DMS 273 (cell line): ENCODE measurements around the gene EIF4E1B.
A peak's percentile ranks its signal among the peaks of the same experiment; 100 is the strongest.

Experiments used
- DNase-seq: peaks from one replicate; lab custom pipeline; 2025; ENCODE audit not compliant: unreplicated experiment; lab: John Stamatoyannopoulos, UW

The EIF4E1B gene

DNA sequence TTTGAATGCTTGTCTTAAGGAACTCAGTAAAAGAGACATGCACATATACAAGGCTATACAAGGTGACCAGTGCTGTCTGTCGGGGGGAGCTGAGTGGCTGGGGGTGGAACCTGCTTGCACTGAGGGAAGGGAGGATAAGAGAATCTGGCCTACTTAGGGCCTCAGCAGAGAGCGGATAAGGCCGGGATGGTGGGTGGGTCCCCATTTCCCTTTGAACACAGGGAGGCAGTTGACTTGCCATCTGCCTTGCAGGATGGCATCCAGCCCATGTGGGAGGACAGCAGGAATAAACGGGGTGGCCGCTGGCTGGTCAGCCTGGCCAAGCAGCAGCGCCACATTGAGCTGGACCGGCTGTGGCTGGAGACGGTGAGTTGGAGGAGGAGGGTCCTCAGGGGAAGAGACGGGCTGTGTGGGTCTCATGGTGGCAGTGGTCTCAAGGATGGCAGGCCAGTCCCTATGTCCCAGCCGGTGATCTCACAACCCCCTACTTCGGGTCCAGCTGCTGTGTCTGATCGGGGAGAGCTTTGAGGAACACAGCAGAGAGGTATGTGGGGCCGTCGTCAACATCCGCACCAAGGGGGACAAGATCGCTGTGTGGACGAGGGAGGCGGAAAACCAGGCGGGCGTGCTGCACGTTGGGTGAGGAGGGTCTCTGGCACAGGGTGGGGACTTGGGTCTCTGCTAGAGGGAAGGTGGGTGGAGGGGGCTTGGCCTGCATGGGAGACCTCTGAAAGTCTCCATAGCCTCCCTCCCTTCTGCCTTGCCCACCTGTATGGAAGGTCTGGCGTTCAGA is 14.6 kb downstream of the EIF4E1B start:
- DNase-seq: peak; percentile 49

DNA sequence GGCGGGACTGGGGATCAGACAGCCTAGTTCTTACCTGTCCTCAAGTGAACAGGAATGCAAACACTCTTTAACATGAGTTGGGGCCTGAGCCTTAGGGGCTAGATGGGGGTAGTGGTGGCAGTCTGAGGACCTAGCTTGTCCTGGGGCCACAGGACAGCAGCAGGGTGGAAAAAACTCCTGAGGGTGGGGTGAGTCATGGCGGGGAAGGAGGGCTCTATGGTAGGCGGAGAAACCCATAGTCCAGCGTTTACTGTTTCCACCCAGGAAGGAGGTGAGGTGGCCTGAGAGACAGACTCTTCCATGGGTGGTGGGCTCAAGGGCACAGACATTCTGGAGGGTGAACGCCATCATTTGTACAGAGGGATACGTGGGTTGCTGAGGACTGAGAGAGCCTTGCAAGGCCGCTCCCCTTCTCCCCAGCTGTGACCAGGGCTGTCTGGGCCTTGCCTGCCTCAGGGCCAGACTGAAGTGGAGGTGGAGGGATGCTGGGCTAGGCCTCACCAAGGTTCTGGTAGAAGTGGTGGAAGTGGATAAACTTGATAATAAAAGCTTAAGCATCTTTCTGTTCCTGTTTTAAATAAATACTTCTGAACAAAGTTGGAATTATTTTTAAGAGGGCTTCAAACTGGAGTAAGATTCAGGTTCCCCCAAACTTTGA is 15.7 kb downstream of the EIF4E1B start:
- DNase-seq: no peak

DNA sequence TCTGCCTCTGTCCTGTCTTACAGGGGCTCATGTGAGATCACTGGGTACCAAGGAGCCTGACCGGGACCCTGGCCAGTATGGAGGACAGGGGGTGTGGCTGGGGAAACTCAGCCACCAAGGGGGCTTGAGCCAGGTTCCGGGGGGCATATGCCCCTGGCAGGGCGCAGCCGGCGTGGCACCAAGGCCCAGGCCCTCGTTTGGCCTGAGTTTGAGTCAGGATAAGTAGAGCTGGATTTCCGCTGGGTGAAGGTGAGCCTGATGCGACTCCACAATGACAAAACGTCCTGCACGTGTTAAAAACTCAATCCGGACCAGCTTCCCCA is 16.2 kb downstream of the EIF4E1B start:
- DNase-seq: no peak

DNA sequence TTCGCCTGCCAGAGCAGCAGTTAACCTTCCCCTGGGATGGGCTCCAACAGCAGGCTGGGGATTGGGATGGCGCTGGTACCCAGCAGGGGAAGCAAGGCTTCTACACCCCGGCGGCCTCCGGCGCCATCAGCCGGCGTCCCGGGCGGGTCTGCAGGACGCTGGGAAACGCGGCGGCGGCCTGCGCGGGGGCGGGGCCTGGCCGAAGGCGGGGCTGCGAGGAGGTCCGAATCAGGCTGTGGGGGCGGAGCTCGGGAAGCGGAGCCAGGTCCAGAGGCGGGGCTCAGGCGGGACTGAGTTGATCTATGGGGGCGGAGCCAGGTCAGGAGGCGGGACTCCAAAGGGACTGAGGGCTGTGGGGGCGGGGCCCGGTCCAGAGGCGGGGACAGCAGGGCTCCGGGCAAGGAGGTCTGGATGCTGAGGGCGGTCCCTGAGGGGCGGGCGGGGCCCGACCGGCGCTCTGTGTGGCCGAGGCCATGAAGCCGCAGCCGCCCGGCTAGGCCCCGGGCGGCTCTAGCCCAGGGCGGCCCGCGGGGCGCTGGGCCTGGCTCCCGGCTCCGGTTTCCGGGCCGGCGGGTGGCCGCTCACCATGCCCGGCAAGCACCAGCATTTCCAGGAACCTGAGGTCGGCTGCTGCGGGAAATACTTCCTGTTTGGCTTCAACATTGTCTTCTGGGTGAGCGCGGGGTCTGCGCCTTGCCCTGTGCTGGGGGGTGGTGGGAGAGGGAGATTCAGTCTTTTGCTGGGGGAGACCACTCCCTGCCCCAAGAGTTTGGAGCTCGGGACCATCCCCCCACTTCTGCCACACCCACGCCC is 16.8 kb downstream of the EIF4E1B start, which contains the start of gene TSPAN17:
TSPAN17 (plus strand) TSS at position 455 of the 813 bp plus-strand sequence; CDS start at position 587, 132 bp downstream.
- DNase-seq: peak; percentile 100

DNA sequence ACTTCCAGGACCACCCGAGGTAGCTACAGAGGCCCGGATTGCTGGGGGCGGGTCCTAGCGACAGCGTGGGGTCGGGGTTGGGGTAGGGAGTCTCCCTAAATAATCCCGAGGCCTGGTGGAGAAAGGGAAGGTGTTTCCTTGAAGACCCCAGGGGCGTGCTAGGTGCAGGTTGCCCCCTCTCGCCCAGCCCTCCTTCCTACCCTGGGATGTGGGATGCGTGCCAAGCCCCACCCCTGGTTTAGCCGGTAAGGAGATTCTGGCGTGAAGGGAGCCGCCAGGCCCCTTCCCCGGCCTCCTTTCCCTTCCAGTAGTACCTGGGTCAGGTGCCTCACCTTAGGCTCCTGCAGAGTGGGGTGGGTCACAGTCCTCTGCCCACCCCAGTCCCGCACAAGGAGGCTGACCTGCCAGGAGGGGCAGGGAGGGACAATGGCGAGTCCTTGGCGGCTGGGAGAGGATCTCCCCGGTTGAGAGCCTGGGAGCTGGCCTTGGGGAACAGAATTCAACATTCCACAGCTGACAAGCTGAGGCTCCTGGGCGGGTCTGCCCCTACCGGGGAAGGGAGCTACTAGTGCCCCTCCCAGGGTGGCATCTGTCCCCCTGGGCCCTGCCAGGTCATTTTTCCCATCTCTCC is 17.5 kb downstream of the EIF4E1B start:
- peak; percentile 79 for DNase-seq

DNA sequence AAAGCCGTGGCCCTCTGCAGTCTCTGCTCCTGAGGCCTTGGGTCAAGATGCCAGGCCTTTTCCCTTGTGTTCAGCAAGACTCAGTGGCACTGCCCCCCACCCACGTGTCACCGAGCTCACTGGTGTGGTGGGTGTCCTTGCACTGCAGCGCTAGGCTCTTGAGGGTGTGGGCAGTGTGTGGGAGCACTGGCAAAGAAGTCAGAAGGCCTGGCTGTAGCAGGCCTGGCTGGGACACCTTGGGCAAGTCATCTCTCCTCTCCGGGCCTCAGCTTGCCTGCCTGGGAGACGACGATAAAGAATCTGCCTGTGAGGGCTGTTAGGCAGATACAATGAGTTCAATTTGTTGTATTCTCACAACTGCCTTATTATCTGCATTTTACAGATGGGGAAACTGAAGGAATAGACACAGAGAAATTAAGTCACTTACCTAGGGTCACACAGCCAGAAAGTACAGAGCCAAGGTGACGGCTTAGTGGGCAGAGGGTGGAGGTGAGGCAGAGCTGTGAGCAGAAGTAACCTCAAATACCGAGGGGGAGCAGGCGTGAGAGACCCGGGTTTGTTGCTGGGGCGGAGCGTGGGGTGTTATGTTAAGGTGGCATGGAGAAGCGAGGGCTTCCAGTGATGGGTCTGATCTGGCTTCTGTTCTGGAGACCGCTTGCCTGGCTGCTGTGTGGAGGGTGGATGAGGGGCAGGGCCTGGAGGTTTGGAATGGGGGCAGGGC is 18.2 kb downstream of the EIF4E1B start:
- DNase-seq: no peak

DNA sequence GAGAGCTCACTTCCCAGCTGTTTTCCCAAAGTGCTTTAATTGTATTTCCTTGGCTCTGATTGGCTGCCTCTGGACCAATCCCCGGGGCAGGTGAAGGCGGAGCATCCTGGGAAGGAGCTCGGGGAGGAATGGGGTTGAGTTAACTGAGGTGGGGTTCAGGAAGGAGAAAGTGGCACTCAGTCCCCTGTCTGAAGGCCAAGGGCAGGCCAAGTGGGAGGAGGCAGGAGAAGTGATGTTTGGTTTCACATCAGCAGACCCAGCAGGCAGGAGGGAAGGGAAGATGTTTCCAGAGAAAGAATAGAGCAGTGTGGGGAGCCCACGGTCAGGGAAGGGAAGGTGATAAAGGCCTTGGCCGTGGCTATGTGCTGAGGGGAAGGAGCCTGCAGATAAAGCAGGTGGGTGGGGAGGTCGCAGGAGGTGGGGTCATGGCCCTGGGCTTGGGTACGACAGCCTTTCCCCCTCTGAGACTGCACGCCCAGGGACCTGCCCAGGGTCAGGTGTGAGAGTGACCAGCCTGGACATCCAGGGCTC is 19.9 kb downstream of the EIF4E1B start:
- peak; percentile 67 for DNase-seq

DNA sequence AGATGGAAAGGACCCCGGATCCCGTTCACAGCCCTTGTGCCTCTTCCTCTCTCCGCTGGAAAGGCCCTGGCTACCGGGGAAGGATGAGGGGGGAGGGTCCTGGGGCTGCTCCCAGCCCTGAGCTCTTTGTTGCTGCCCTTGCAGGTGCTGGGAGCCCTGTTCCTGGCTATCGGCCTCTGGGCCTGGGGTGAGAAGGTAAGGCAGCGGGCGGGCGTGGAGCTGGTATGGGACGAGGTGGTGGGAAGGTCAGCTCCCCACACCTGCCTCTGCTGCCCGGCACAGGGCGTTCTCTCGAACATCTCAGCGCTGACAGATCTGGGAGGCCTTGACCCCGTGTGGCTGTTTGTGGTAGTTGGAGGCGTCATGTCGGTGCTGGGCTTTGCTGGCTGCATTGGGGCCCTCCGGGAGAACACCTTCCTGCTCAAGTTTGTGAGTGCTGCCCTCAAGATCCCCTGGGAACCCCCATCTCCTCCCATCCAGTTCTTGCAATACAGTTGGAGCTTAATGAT is 21.1 kb downstream of the EIF4E1B start:
- DNase-seq: peak; percentile 75

DNA sequence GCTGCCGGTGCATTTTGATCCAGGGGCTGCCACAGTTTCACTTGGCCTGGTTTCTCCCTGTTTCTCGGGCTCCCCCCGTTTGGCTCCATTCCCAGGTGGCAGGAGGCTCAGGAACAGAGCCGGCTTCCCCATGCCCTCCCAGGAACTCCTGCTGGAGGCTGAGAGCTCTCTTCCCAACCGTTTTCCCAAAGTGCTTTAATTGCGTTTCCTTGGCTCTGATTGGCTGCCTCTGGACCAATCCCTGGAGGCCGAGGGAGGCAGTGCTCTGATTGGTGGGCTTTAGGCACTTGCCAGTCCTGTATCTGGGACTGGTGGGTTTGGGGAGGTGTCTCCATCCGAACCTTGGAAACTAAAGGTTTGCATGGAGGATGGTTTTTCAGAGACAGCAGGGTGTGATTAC is 21.7 kb downstream of the EIF4E1B start:
- peak; percentile 96 for DNase-seq

DNA sequence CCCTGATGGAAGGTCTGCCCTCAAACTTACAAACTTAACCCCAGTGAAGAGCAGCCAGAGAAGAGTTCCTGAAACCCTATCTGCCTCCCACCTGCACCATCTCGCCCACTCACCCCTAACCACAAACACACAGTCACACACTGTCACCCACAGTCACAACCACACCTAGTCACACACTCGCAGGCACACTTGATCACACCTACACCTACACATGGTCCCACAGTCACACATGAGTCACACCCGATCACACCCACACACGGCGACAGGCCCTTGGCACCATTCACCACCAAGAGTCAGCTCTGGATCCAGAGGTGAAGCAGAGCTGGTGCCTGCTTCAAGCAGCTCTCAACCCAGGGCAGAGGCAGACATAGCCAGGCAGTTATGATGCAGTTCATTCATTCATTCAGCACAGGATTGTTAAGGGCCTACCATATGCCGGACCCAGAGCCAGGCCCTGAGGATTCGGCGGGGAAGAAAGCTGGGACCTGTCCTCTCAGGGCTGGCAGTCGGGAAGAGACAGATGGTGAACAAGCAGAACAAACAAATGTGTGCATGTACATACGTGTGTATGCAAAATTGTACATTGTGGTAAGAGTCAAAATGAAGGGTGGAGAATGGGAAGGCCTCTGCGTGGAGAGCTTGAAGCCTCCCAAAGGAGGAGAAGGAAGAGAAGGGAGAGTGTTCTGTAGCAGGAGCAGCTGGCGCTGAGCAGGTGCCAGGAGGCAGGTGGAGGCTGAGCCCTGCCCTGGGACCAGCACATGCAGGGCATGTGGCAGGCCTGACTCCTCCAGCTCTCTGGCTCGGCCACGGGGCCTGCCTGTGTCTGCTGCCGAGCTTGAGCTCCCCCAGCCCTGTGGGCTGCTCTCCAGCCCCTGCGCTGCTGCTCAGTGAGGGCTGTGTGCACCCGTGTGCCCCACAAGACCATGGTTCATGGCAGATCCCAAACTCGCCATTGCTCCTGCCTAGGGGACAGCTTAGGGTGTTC is 23.2 kb downstream of the EIF4E1B start:
- DNase-seq: peak; percentile 93

DNA sequence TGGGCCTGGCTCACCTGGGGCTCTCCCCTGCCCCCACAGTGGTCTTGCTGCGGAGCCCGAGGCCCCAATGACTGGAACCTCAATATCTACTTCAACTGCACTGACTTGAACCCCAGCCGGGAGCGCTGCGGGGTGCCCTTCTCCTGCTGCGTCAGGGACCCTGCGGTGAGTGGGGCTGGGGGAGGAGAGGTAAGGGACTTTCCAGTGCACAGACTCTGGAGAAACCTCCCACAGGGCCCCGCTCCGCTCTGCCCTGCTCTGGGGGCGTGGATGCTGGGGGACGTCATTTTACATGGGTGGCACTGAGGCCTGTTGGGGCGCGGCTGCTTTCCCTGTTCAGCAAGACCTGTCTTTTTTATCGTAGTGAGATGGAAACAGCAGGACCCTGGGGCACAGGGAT is 24.4 kb downstream of the EIF4E1B start:
- no peak for DNase-seq

DNA sequence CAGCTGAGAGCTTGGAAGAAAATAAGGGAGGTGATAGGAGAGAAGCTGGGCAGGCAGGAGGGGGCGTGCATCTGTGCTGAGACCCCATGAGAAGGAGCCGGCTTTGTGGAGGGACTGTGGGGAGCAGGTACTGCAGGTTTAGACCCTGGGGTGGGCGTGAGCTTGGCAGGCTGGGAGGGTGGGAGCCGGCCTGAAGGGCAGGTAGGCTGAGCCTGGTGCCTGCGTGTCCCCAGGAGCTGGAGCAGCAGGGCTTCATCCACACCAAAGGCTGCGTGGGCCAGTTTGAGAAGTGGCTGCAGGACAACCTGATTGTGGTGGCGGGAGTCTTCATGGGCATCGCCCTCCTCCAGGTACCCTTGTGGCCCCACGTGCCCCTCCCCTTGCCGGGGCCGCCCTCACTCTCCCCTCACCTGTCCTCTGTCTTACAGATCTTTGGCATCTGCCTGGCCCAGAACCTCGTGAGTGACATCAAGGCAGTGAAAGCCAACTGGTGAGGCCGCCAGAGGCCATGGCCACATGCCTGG is 26.1 kb downstream of the EIF4E1B start:
- DNase-seq: no peak

DNA sequence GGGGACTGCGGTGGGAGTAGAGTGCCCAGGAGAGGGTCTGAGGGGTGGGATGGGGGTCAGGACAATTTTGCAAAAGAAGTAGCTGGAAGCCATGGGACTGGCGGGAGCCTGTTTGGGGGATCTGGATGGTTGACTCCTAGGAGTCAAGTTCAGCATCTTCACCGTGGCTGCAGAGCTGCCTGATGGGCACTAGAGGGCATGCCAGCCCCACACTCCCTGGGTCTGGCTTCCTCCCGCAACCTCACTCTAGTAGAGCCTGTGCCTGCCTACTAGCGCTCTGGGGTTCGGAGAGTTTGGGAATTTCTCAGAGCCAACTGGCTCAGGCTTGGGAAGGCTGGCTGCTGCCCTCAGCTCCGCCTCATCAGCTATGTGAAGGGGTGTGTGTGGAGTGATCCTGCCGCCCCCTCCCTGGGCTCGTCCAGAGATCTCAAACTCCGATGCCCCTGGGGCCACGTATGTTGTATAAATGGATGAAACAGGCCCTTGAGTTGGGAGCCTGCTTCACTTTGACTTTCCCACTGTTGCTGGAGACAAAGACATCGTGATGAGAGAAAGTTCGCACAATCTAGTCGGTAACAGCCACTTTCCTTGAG is 27.6 kb downstream of the EIF4E1B start:
- DNase-seq: peak; percentile 91

DNA sequence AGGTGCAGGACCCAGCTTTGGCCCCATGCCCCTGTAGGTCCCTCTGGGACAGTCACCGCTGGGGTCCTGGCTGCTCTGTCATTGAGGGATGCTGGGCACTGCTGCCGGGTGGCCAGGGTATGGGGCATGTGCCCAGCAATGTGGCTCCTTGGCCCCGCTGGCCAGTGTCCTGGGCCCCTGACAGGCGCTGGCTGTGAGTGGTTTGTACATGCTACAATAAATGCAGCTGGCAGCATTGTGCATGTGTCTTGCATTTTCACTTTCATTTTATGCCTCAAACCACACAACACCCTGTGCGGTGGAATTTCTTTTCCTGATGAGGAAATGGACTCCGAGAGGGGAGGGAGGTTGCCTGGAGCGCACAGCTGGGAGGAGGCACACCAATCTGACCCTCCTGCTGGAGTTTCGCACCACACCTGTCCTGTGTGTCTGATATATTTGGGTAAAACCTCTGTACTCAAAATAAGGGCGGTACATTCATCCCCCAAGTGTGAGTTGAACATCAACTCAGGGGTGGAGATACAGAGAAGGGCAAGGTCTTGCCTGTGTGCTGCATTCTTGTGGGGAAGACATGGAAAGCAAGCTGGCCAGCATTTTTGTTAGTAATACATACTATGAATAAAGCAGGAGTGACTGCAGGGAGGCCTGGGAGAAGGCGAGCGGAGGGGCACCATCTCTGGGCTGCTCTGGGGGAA is 28.5 kb downstream of the EIF4E1B start:
- DNase-seq: no peak

DNA sequence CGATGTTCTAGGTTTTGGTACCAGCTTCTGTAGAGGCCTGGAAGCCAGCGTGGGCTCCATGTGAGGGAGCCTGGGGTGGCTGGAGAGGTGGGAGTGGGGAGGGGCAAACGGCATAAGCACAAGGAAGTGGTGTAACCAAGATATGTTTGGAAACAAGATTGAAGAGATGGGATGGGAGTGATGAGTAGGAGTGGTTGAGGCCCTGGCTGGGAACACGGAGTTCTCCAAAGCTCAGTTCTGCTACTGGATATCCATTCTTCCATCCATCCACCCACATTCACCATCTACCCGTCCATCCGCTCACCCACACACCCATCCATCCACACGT is 29.0 kb downstream of the EIF4E1B start:
- DNase-seq: no peak

DNA sequence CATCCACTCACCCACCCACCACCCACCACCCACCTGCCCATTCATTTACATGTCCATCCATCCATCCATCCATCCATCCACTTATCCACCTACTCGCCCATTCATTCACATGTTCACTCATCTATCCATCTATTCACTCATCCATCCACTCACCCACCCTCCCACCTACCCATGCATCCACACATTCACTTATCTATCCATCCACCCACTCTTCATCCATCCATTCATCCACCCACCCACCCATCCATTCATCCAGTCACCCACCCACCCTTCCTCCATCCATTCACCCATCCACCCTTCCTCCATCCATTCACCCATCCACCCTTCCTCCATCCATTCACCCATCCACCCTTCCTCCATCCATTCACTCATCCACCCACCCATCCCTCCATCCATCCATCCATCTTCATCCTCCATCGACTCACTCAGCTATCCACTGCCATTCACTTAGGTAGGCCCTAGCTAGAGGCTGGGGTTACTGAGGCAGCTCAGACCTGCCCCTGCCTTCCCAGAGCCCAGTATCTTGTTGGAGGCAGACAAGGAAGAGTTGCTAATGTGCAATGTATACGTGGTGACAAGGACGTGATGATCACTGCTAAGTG is 29.5 kb downstream of the EIF4E1B start:
- DNase-seq: no peak

DNA sequence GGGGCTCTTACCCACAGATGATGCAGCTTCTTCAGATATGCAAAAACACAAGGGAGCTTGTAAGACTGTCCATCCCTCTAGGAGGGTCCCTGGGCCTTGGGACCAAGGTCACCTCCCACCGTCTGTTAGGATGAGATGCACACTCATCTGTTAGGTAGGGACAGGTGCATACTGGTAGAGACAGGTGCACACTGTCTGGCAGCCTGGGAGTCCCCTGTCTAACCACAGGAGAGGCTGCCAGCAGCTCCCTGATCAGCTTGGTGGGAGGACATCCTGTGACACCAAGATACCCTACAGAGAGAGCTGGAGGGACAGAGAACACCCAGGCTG is 30.0 kb downstream of the EIF4E1B start:
- no peak for DNase-seq
